Midbrain (tissue), 1 donor: ENCODE measurements around the gene HM13.
"Not testable (repeated sequence)": the region's sequence is repeated elsewhere in the genome, so short reads cannot be mapped to it uniquely, and the experiment has no call there.

Source experiments
- DNase-seq: peaks from one replicate; lab custom pipeline; 2025; lab: John Stamatoyannopoulos, UW

Gene HM13

DNA sequence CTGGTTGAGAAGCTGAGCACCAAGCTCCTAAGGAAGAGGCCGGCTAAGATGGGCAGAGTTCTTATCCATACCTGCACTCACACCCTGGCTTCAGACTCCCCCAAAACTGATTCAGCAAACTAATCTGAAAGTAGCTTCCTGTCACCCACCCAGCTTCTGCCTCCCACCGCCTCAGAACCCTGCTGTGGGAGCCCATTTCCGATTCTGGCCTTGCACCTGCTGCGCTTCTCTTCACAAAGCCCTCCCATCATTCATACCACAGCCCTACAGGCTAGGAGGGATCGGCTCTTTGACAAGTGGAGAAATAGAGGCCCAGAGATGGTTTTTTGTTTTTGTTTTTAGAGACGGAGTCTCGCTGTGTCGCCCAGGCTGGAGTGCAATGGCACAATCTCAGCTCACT is 28.7 kb downstream of the HM13 start:
- DNase-seq = no peak

- DNase-seq = no peak
Measured at GRCh38 chr20:31543966-31544598, 29.8 kb downstream of the HM13 start.

DNA sequence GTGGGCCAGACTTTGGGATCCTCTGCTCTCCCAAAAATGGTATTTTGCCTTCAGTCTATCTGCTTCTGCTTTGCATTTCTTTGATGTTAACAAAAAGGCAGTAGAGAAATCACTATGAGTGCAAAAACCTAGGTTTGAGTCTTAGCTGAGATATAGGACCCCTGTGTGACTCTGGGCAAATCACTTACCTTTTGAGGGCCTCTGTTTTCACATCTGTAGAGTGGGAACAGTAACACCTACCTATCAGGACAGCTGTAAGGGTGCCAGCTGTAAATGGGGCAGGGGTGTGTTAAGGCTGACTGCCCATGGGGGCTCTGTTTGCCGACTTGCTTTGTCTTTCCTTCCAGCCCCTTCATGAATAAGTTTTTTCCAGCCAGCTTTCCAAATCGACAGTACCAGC is 30.4 kb downstream of the HM13 start:
- DNase-seq = no peak

DNA sequence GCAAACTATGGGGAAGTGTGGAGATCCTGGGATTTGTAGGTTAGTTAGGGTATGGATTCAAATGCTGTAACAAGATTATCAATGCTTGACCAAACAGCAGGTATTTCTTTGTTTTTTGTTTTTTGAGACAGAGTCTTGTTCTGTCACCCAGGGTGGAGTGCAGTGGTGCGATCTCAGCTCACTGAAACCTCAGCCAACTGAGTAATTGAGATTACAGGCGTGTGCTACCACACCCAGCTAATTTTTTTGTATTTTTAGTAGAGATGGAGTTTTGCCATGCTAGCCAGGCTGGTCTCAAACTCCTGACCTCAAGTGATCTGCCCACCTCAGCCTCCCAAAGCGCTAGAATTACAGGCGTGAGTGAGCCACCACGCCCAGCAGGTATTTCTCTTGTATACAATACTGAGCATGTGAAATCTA is 31.4 kb downstream of the HM13 start:
- DNase-seq = not testable (repeated sequence)

DNA sequence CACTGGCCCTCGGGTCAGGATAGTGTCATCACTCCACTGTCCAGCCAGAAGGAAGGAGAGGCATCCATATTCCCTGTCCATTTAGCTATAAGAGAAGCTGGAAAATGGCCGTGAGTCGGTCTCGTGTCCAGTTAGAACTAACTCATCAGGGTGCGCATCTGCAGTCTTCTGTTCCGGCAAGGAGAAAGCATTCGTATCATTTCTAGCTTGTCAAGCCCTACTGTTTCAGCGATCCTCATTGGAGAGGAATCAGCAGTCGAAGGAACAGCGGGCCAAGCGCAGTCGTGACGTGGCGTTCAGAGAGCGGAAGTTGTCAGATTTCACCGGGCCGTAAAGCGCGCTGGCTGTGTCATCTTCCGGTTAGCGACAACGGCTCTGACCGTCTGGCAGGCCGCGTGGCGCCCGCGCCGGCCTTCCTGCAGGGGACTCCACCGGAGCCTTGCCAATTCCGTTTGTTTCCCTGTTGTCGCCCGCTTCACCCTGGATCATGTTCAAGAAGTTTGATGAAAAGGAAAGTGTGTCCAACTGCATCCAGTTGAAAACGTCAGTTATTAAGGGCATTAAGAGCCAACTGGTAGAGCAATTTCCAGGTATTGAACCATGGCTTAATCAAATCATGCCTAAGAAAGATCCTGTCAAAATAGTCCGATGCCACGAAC is 32.9 kb downstream of the HM13 start:
- peak; percentile 84 for DNase-seq

GRCh38 chr20:31547720-31548298 is 33.6 kb downstream of the HM13 start:
- DNase-seq = no peak

GRCh38 chr20:31548820-31549512 is 34.7 kb downstream of the HM13 start:
- DNase-seq = no peak

- DNase-seq = no peak
Measured at GRCh38 chr20:31549513-31549880, 35.3 kb downstream of the HM13 start.

GRCh38 chr20:31550099-31550498 is 35.9 kb downstream of the HM13 start:
- no peak for DNase-seq

GRCh38 chr20:31551163-31552081 is 37.2 kb downstream of the HM13 start:
- DNase-seq = no peak

DNA sequence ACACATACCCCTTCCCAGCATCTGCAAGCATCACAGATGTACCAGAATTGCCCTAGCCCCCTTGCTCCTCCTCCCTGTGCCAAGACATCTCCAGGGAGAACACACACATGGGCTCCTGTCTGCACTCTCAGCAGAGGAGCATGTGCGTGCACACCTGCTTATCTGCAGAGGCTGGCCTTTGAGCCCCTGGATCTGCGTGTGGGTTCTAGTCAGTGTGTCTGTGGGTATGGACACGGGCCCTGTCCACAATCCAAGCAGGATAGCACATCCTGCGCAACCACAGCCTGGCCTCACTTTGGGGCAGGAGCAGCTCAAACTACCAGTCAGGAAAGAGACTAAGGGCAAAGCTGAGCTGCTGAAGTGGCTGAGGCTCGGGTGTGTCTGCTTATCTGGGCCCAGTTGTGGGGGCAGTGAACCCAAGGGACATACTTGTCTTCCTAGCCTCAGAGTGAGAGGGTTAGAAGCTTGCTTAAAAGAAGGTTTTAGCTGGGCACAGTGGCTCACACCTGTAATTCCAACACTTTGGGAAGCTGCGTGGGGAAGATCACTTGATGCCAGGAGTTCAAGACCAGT is 41.0 kb downstream of the HM13 start:
- no peak for DNase-seq

DNA sequence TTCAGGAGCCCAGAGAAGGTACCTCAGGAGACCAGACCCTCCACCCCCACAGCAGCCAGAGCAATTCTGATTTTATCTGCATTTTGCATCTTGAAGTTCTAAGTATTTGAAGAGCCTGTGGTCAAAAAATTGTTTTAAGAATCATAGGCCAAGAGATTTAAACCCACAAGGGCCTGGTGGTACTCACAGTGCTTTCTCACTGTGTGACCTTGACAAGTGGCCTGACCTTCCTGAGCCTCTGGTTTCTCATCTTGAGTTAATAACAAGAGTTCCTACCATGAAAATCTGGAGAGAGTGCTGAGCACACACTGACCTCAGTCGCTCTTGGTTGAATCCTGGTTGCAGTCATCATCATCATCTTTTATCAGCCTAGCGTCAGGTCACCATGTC is 45.5 kb downstream of the HM13 start:
- DNase-seq = no peak

- DNase-seq = peak; percentile 29
Measured at GRCh38 chr20:31560094-31560745, 46.0 kb downstream of the HM13 start.

- no peak for DNase-seq
Measured at GRCh38 chr20:31560746-31561598, 46.7 kb downstream of the HM13 start.

DNA sequence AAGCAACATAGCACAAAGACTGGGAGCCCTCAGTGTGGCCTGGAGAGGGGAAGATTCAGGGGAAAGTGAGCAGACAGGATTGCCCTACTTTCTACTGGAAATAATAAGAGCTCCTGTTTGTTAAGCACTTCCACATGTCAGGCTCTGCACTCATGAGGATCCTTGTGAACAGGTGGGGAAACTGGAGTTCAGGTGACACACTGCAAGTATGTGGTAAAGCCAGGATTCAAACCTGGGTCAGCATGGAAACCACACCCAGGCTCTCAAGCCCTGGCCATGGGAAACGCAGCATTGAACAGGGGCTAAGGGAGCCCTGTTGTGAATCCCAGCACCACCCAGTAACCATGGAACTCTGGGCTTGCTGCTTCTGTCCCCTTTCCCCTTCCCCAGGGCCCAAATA is 48.0 kb downstream of the HM13 start:
- no peak for DNase-seq

DNA sequence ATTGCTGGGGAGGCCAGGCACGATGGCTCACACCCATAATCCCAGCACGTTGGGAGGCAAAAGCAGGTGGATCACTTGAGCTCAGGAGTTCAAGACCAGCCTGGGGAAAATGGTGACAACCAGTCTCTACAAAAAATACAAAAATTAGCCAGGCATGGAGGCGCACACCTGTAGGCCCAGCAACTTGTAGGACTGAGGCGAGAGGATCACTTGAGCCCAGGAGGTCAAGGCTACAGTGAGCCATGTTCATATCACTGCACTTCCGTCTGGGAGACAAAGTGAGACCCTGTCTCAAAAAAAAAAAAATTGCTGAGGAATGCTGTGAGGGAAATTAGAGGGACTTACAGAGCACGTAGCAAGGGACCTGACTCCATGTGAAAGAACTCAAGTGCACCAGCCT is 50.0 kb downstream of the HM13 start:
- DNase-seq = no peak

DNA sequence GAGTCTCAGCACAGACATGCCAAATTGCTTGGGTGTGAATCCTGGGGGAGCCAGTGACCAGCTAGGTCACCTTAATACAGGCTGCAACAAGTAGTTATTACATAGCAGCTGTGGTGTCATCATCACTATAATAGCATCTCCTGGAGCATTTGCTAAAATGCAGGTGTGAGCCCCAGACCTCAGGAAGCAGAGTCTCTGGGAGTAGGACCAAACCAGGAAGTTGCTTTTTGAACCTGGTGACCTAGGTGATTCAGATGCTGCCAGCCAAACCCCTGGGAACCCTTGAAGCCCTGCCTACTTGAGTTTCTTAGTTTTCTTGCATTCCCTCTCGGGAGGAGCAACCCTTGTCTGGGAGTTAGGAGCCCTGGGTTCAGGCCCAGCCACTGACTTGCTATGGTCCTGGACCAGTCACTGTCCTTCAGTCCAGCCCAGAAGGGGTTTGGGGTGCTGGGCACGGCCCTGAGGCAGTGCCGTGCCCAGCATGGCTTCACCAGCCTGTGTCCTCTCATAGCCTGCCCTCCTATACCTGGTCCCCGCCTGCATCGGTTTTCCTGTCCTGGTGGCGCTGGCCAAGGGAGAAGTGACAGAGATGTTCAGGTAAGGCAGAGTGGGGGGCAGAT is 51.6 kb downstream of the HM13 start:
- no peak for DNase-seq

DNA sequence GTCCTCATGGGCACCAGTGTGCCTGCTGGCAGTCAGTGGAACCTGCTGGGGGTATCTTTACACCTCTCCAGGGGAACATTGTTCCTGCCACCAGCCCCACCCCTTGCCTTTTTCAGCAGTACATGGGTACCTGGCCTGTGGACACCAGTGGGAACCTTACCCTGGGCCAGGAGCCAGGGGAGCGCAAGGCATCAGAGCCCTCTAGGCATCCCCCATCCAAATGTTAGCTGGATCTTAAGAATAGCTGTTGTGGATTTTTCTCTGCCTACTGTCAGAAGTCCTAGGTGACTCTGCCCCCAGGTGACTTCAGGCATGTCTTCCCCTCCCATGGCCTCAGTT is 52.0 kb downstream of the HM13 start:
- no peak for DNase-seq

DNA sequence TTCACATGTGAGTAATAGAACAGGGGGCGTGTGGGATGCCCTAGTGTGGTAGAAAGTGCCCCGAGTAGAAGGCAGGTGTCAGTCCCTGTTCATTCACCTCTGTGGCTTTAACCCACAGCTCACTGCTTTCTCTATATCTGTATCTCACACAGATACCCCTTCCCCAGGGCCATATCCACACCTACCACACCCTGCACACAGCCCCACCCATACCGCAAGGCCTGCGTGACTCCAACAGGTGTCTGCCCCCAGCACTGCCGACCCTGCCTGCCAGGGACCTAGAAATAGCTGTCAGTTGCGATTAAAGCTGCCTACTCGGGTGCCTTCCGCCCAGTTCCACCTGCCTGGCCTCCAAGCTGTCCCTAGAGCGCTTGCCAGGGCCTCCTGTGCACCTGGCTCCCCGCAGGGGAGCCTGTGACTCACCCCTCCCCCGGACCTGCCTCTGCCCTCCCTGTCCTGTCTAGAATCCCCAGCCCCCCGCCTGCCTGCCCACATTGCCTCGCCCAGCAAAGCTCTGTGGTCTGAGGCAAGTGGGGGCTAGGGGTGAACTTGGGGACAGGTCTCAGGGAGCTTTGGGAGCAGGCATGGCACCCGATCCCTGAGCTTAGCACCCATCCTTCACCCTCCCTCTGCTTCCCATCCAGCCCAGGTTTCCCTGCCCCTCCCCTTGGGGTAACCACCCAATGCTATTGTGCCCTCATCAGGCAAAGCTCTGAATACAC is 52.6 kb downstream of the HM13 start:
- no peak for DNase-seq
